Measurements from ENCODE around the gene TTC27.

Gene TTC27

GRCh38 chr2:32760628-32761027 lies 132.8 kb downstream of the TTC27 start:
- no peak for DNase-seq

- DNase-seq: no peak
Observed at GRCh38 chr2:32768387-32769174, 140.7 kb downstream of the TTC27 start.

GRCh38 chr2:32770360-32770759 lies 142.5 kb downstream of the TTC27 start:
- DNase-seq: no peak

- no peak for DNase-seq
Observed at GRCh38 chr2:32772638-32773447, 145.0 kb downstream of the TTC27 start.

GRCh38 chr2:32773448-32773808 lies 145.6 kb downstream of the TTC27 start:
- DNase-seq: no peak

- DNase-seq: no peak
Observed at GRCh38 chr2:32775954-32776353, 148.1 kb downstream of the TTC27 start.

- no peak for DNase-seq
Observed at GRCh38 chr2:32777714-32778113, 149.9 kb downstream of the TTC27 start.

- no peak for DNase-seq
Observed at GRCh38 chr2:32780961-32781360, 153.1 kb downstream of the TTC27 start.

- DNase-seq: no peak
Observed at GRCh38 chr2:32783469-32783868, 155.6 kb downstream of the TTC27 start.

GRCh38 chr2:32783933-32784332 lies 156.1 kb downstream of the TTC27 start:
- no peak for DNase-seq

GRCh38 chr2:32787207-32787606 lies 159.4 kb downstream of the TTC27 start:
- DNase-seq: no peak

GRCh38 chr2:32788114-32788513 lies 160.3 kb downstream of the TTC27 start:
- DNase-seq: no peak

GRCh38 chr2:32792416-32792815 lies 164.6 kb downstream of the TTC27 start:
- DNase-seq: no peak

- DNase-seq: no peak
Observed at GRCh38 chr2:32798829-32799228, 171.0 kb downstream of the TTC27 start.

- no peak for DNase-seq
Observed at GRCh38 chr2:32801741-32802140, 173.9 kb downstream of the TTC27 start.

GRCh38 chr2:32802877-32803276 lies 175.0 kb downstream of the TTC27 start:
- no peak for DNase-seq

GRCh38 chr2:32804205-32804604 lies 176.4 kb downstream of the TTC27 start:
- no peak for DNase-seq

GRCh38 chr2:32805104-32806095 lies 177.6 kb downstream of the TTC27 start:
- DNase-seq: no peak

GRCh38 chr2:32806857-32807256 lies 179.0 kb downstream of the TTC27 start:
- DNase-seq: no peak

GRCh38 chr2:32807662-32808061 lies 179.8 kb downstream of the TTC27 start:
- DNase-seq: no peak

- no peak for DNase-seq
Observed at GRCh38 chr2:32810909-32811495, 183.2 kb downstream of the TTC27 start.

GRCh38 chr2:32811696-32812095 lies 183.8 kb downstream of the TTC27 start:
- DNase-seq: no peak

GRCh38 chr2:32812316-32812715 lies 184.5 kb downstream of the TTC27 start:
- no peak for DNase-seq
